Activated CD8-positive, alpha-beta memory T cell treated with anti-CD3 and anti-CD28 coated beads, Interleukin-2, amount 50 U/mL, for 24 hours (primary cell): Measurements from ENCODE around the gene CCT7.

Experiments used
- DNase-seq: peaks from one replicate; pipeline ENCODE4 v3.0.0-alpha.2; 2020; ENCODE audit errors: extremely low read depth

The CCT7 gene

GRCh38 chr2:73293534-73294171 is 59.5 kb downstream of the CCT7 start, which contains the start of gene EGR4:
TSS of gene EGR4 (minus strand) at chr2:73293548. CDS start at chr2:73293317, 231 bp downstream.
- peak; percentile 76 for DNase-seq

GRCh38 chr2:73294239-73294638 is 60.1 kb downstream of the CCT7 start:
- no peak for DNase-seq

- no peak for DNase-seq
Measured at GRCh38 chr2:73295751-73296400, 61.8 kb downstream of the CCT7 start.

GRCh38 chr2:73297151-73297559 is 63.0 kb downstream of the CCT7 start:
- no peak for DNase-seq

- no peak for DNase-seq
Measured at GRCh38 chr2:73297586-73297985, 63.5 kb downstream of the CCT7 start.

- DNase-seq, result no peak
Measured at GRCh38 chr2:73300926-73301325, 66.8 kb downstream of the CCT7 start.

GRCh38 chr2:73301636-73302035 is 67.5 kb downstream of the CCT7 start:
- DNase-seq, result no peak
